ENCODE data around the gene IRAK2.
A peak's percentile ranks its signal among the peaks of the same experiment; 100 is the strongest.
"Not testable (repeated sequence)": the region's sequence is repeated elsewhere in the genome, so short reads cannot be mapped to it uniquely, and the experiment has no call there.

IRAK2 gene

GRCh38 chr3:10170915-10171478 is 6.3 kb downstream of the IRAK2 start:
- POLR2A ChIA-PET: no interaction called here
- Histone ChIP-seq H3K9me3 (ENCODE audit: control extremely low read depth in 1 of 5, control insufficient read depth in 4 of 5, insufficient read depth in 2 of 5, low read depth in 1 of 5, low read length in 4 of 5) (peaks cover 1 to 8% (median 6%) of the 10 kb centered on the region in 5 experiments), H3K4me3 (ENCODE audit: control insufficient read depth in 1 of 7, extremely low read depth in 1 of 7, insufficient read depth in 4 of 7, low read depth in 2 of 7, low read length in 6 of 7) (no peak overlapping the region), H3K27ac (ENCODE audit: insufficient read depth in 1 of 2, low read depth in 1 of 2, low read length in 2 of 2, poor library complexity in 1 of 2, severe bottlenecking in 2 of 2) (no peak overlapping the region), H3K4me1 (ENCODE audit: control extremely low read depth in 1 of 4, control insufficient read depth in 4 of 4, insufficient read depth in 4 of 4, low read length in 3 of 4) (peaks cover 0 to 10% (median 2%) of the 10 kb centered on the region in 4 experiments), H3K27me3 (replicated peaks in 2 of 5; ENCODE audit: control insufficient read depth in 4 of 5, insufficient read depth in 5 of 5, low read length in 4 of 5) (no peaks in the 10 kb centered on the region), H3K36me3 (ENCODE audit: control insufficient read depth in 4 of 4, insufficient read depth in 4 of 4, low read length in 3 of 4) (no peaks in the 10 kb centered on the region)
- WGBS (ENCODE audit: insufficient coverage): 95% methylated on average over 12 of the region's 13 CpGs
- CTCF ChIA-PET: interaction anchor here (0.8 to 1.5 kb wide), 3 partner anchors 15 to 120 kb away, joined by 3 read pairs; no protein-coding TSS in a partner anchor
- no peak for DNase-seq

GRCh38 chr3:10173095-10173925 is 8.6 kb downstream of the IRAK2 start:
- CTCF ChIA-PET: interaction anchor here (1.2 kb wide), 1 partner anchor 8 kb away, joined by 4 read pairs; the partner anchor contains the start of gene IRAK2
- Histone ChIP-seq H3K4me1 (ENCODE audit: control extremely low read depth in 1 of 4, control insufficient read depth in 4 of 4, insufficient read depth in 4 of 4, low read length in 3 of 4) (peaks cover 0 to 10% (median 2%) of the 10 kb centered on the region in 4 experiments), H3K27ac (ENCODE audit: insufficient read depth in 1 of 2, low read depth in 1 of 2, low read length in 2 of 2, poor library complexity in 1 of 2, severe bottlenecking in 2 of 2) (no peak overlapping the region), H3K36me3 (ENCODE audit: control insufficient read depth in 4 of 4, insufficient read depth in 4 of 4, low read length in 3 of 4) (no peaks in the 10 kb centered on the region), H3K27me3 (replicated peaks in 2 of 5; ENCODE audit: control insufficient read depth in 4 of 5, insufficient read depth in 5 of 5, low read length in 4 of 5) (no peaks in the 10 kb centered on the region), H3K9me3 (ENCODE audit: control extremely low read depth in 1 of 5, control insufficient read depth in 4 of 5, insufficient read depth in 2 of 5, low read depth in 1 of 5, low read length in 4 of 5) (peaks cover 1 to 7% (median 6%) of the 10 kb centered on the region in 5 experiments), H3K4me3 (ENCODE audit: control insufficient read depth in 1 of 7, extremely low read depth in 1 of 7, insufficient read depth in 4 of 7, low read depth in 2 of 7, low read length in 6 of 7) (no peak overlapping the region)
- POLR2A ChIA-PET: no interaction called here
- DNase-seq: no peak
- 98% methylated on average over 8 of the region's 10 CpGs for WGBS (ENCODE audit: insufficient coverage)

- peak in 1 of 3 donors; percentile 27 for DNase-seq
- 78% methylated on average over 5 of the region's 6 CpGs for WGBS (ENCODE audit: insufficient coverage)
- peaks cover 0 to under 1% (median 0%) of the 10 kb centered on the region in 5 experiments for H3K9me3 ChIP-seq (ENCODE audit: control extremely low read depth in 1 of 5, control insufficient read depth in 4 of 5, insufficient read depth in 2 of 5, low read depth in 1 of 5, low read length in 4 of 5)
- H3K27me3 ChIP-seq (replicated peaks in 2 of 5; ENCODE audit: control insufficient read depth in 4 of 5, insufficient read depth in 5 of 5, low read length in 4 of 5): no peaks in the 10 kb centered on the region
- POLR2A ChIA-PET: no interaction called here
- H3K36me3 ChIP-seq (ENCODE audit: control insufficient read depth in 4 of 4, insufficient read depth in 4 of 4, low read length in 3 of 4): no peaks in the 10 kb centered on the region
- CTCF ChIA-PET: interaction anchor here (1.2 kb wide), 1 partner anchor 9 kb away, joined by 4 read pairs; the partner anchor contains the start of gene IRAK2
- no peak overlapping the region for H3K27ac ChIP-seq (ENCODE audit: insufficient read depth in 1 of 2, low read depth in 1 of 2, low read length in 2 of 2, poor library complexity in 1 of 2, severe bottlenecking in 2 of 2)
- H3K4me1 ChIP-seq (ENCODE audit: control extremely low read depth in 1 of 4, control insufficient read depth in 4 of 4, insufficient read depth in 4 of 4, low read length in 3 of 4): peaks cover 0 to 10% (median 2%) of the 10 kb centered on the region in 4 experiments
- no peak overlapping the region for H3K4me3 ChIP-seq (ENCODE audit: control insufficient read depth in 1 of 7, extremely low read depth in 1 of 7, insufficient read depth in 4 of 7, low read depth in 2 of 7, low read length in 6 of 7)
These were observed 9.3 kb downstream of the IRAK2 start for GRCh38 chr3:10173926-10174435.

GRCh38 chr3:10175334-10175733 is 10.6 kb downstream of the IRAK2 start:
- peaks cover 0 to 12% (median 2%) of the 10 kb centered on the region in 4 experiments for H3K4me1 ChIP-seq (ENCODE audit: control extremely low read depth in 1 of 4, control insufficient read depth in 4 of 4, insufficient read depth in 4 of 4, low read length in 3 of 4)
- H3K36me3 ChIP-seq (ENCODE audit: control insufficient read depth in 4 of 4, insufficient read depth in 4 of 4, low read length in 3 of 4); H3K9me3 ChIP-seq (ENCODE audit: control extremely low read depth in 1 of 5, control insufficient read depth in 4 of 5, insufficient read depth in 2 of 5, low read depth in 1 of 5, low read length in 4 of 5); DNase-seq; H3K27me3 ChIP-seq (replicated peaks in 2 of 5; ENCODE audit: control insufficient read depth in 4 of 5, insufficient read depth in 5 of 5, low read length in 4 of 5); H3K4me3 ChIP-seq (ENCODE audit: control insufficient read depth in 1 of 7, extremely low read depth in 1 of 7, insufficient read depth in 4 of 7, low read depth in 2 of 7, low read length in 6 of 7); H3K27ac ChIP-seq (ENCODE audit: insufficient read depth in 1 of 2, low read depth in 1 of 2, low read length in 2 of 2, poor library complexity in 1 of 2, severe bottlenecking in 2 of 2); CTCF ChIA-PET: not testable (repeated sequence)
- POLR2A ChIA-PET: interaction anchor here (0.6 kb wide), 1 partner anchor 135 kb away, joined by 3 read pairs; no protein-coding TSS in a partner anchor
- WGBS (ENCODE audit: insufficient coverage): 100% methylated on average over 4 of the region's 7 CpGs

- H3K4me3 ChIP-seq (ENCODE audit: control insufficient read depth in 1 of 7, extremely low read depth in 1 of 7, insufficient read depth in 4 of 7, low read depth in 2 of 7, low read length in 6 of 7); H3K27me3 ChIP-seq (replicated peaks in 2 of 5; ENCODE audit: control insufficient read depth in 4 of 5, insufficient read depth in 5 of 5, low read length in 4 of 5); H3K9me3 ChIP-seq (ENCODE audit: control extremely low read depth in 1 of 5, control insufficient read depth in 4 of 5, insufficient read depth in 2 of 5, low read depth in 1 of 5, low read length in 4 of 5); POLR2A ChIA-PET; CTCF ChIA-PET; DNase-seq; H3K27ac ChIP-seq (ENCODE audit: insufficient read depth in 1 of 2, low read depth in 1 of 2, low read length in 2 of 2, poor library complexity in 1 of 2, severe bottlenecking in 2 of 2); H3K36me3 ChIP-seq (ENCODE audit: control insufficient read depth in 4 of 4, insufficient read depth in 4 of 4, low read length in 3 of 4): not testable (repeated sequence)
- H3K4me1 ChIP-seq (ENCODE audit: control extremely low read depth in 1 of 4, control insufficient read depth in 4 of 4, insufficient read depth in 4 of 4, low read length in 3 of 4): peaks cover 0 to 18% (median 2%) of the 10 kb centered on the region in 4 experiments
- WGBS (ENCODE audit: insufficient coverage): 93% methylated on average over 3 of the region's 4 CpGs
These were observed 11.4 kb downstream of the IRAK2 start for GRCh38 chr3:10176150-10176549.

GRCh38 chr3:10177737-10178136 is 13.0 kb downstream of the IRAK2 start:
- 89% methylated on average over 3 of the region's 12 CpGs for WGBS (ENCODE audit: insufficient coverage)
- peaks cover 1 to 21% (median 4%) of the 10 kb centered on the region in 4 experiments for H3K4me1 ChIP-seq (ENCODE audit: control extremely low read depth in 1 of 4, control insufficient read depth in 4 of 4, insufficient read depth in 4 of 4, low read length in 3 of 4)
- DNase-seq: no peak
- POLR2A ChIA-PET: no interaction called here
- H3K27me3 ChIP-seq (replicated peaks in 2 of 5; ENCODE audit: control insufficient read depth in 4 of 5, insufficient read depth in 5 of 5, low read length in 4 of 5): no peaks in the 10 kb centered on the region
- no peaks in the 10 kb centered on the region for H3K36me3 ChIP-seq (ENCODE audit: control insufficient read depth in 4 of 4, insufficient read depth in 4 of 4, low read length in 3 of 4)
- H3K27ac ChIP-seq (ENCODE audit: insufficient read depth in 1 of 2, low read depth in 1 of 2, low read length in 2 of 2, poor library complexity in 1 of 2, severe bottlenecking in 2 of 2): no peak overlapping the region
- H3K9me3 ChIP-seq (ENCODE audit: control extremely low read depth in 1 of 5, control insufficient read depth in 4 of 5, insufficient read depth in 2 of 5, low read depth in 1 of 5, low read length in 4 of 5): no peaks in the 10 kb centered on the region
- no peak overlapping the region for H3K4me3 ChIP-seq (ENCODE audit: control insufficient read depth in 1 of 7, extremely low read depth in 1 of 7, insufficient read depth in 4 of 7, low read depth in 2 of 7, low read length in 6 of 7)
- CTCF ChIA-PET: interaction anchor here (0.7 to 1.5 kb wide), 4 partner anchors 8 to 16 kb away, joined by 3 to 5 read pairs (median 4); no protein-coding TSS in a partner anchor

- ChIA-PET CTCF (interaction anchor here (0.8 to 1.5 kb wide), 2 partner anchors 12 to 15 kb away, joined by 3 to 7 read pairs; no protein-coding TSS in a partner anchor), POLR2A (no interaction called here)
- H3K4me1 ChIP-seq (ENCODE audit: control extremely low read depth in 1 of 4, control insufficient read depth in 4 of 4, insufficient read depth in 4 of 4, low read length in 3 of 4): peaks cover 0 to 20% (median 4%) of the 10 kb centered on the region in 4 experiments
- H3K36me3 ChIP-seq (ENCODE audit: control insufficient read depth in 4 of 4, insufficient read depth in 4 of 4, low read length in 3 of 4): no peaks in the 10 kb centered on the region
- no peaks in the 10 kb centered on the region for H3K9me3 ChIP-seq (ENCODE audit: control extremely low read depth in 1 of 5, control insufficient read depth in 4 of 5, insufficient read depth in 2 of 5, low read depth in 1 of 5, low read length in 4 of 5)
- no peaks in the 10 kb centered on the region for H3K27me3 ChIP-seq (replicated peaks in 2 of 5; ENCODE audit: control insufficient read depth in 4 of 5, insufficient read depth in 5 of 5, low read length in 4 of 5)
- no peak overlapping the region for H3K27ac ChIP-seq (ENCODE audit: insufficient read depth in 1 of 2, low read depth in 1 of 2, low read length in 2 of 2, poor library complexity in 1 of 2, severe bottlenecking in 2 of 2)
- no peak overlapping the region for H3K4me3 ChIP-seq (ENCODE audit: control insufficient read depth in 1 of 7, extremely low read depth in 1 of 7, insufficient read depth in 4 of 7, low read depth in 2 of 7, low read length in 6 of 7)
- no peak for DNase-seq
These were observed 14.2 kb downstream of the IRAK2 start for GRCh38 chr3:10178892-10179291.

Data from common myeloid progenitor, CD34-positive (primary cell).